Endothelial cell of umbilical vein (primary cell): Measurements from ENCODE around the gene NEB. TPM values are rescaled to one million over a fixed set of nuclear protein-coding genes. Genes with fewer than 3 reads are reported as not detected.

Experiments
- BruUV-seq: library from RNA; stranded (reverse); fragments of 400-500 nt; replicated peaks from 2 replicates; lab custom pipeline; 2021; lab: Mats Ljungman, UMichigan
- CTCF ChIA-PET: fragments of 300-600, 350-600 bp; sonication (Branson Sonifier 250); formaldehyde crosslinking; loops from one replicate; lab custom pipeline; 2021; ENCODE audit warnings: antibody characterized with exemption, inconsistent platforms; lab: Charles Lee
- POLR2A ChIA-PET: fragments of 300-600, 350-600 bp; sonication (Branson Sonifier 250); formaldehyde crosslinking; loops from one replicate; lab custom pipeline; 2021; ENCODE audit warnings: antibody characterized with exemption, inconsistent platforms; lab: Charles Lee
- DNase-seq: peaks from one replicate; pipeline ENCODE4 v3.0.0-alpha.2; 2011; ENCODE audit warnings: low read depth, low spot score
- FAIRE-seq: peaks from 2 replicates; lab custom pipeline; 2011; peaks lifted over from hg19 to GRCh38; lab: Jason Lieb, UNC
- H2AFZ ChIP-seq: 2 replicates; pipeline ENCODE4 v1.6.0; 2012; ENCODE audit warnings: low read depth, low read length, control low read depth, inconsistent platforms
- H3K27ac ChIP-seq: 2 replicates; pipeline ENCODE4 v1.5.1; 2011; ENCODE audit warnings: low read depth, mild to moderate bottlenecking, control low read depth, low read length, moderate library complexity; ENCODE audit not compliant: insufficient read depth
- H3K27me3 ChIP-seq, 2 experiments: 2 replicates each; pipeline versions ENCODE4 v1.6.0 to v1.6.1; 2011; ENCODE audit warnings: low read length in 2 of 2, mixed read lengths in 1 of 2; ENCODE audit not compliant: control insufficient read depth in 2 of 2, insufficient read depth in 2 of 2
- H3K36me3 ChIP-seq, 2 experiments: 2 replicates in 1 of 2; 3 replicates in 1 of 2; pipeline ENCODE4 v1.5.1; 2011; ENCODE audit warnings: low read length in 2 of 2, mild to moderate bottlenecking in 1 of 2, moderate library complexity in 1 of 2; ENCODE audit not compliant: control insufficient read depth in 2 of 2, insufficient read depth in 2 of 2; ENCODE audit errors: extremely low read depth in 1 of 2
- H3K4me1 ChIP-seq: 3 replicates; pipeline ENCODE4 v1.5.1; 2011; ENCODE audit warnings: mild to moderate bottlenecking, low read length; ENCODE audit not compliant: control insufficient read depth, insufficient read depth; ENCODE audit errors: extremely low read depth
- H3K4me2 ChIP-seq: 2 replicates; pipeline ENCODE4 v1.6.1; 2011; ENCODE audit warnings: low read length, control low read depth, mixed read lengths; ENCODE audit not compliant: insufficient read depth
- H3K4me3 ChIP-seq, 3 experiments: fragments of 200-600 bp in 1 of 3; sonication (generic), shearing (Covaris generic) in 1 of 3; replicated peaks in 1 of 3; 2 replicates each; pipeline ENCODE4 v1.5.1; 2011 to 2016; ENCODE audit warnings: control low read depth in 3 of 3, low read length in 3 of 3, mild to moderate bottlenecking in 2 of 3, inconsistent platforms in 1 of 3, low read depth in 1 of 3, moderate library complexity in 1 of 3; ENCODE audit not compliant: insufficient read depth in 1 of 3
- H3K79me2 ChIP-seq: 2 replicates; pipeline ENCODE4 v1.6.0; 2012; ENCODE audit warnings: low read length, inconsistent platforms; ENCODE audit not compliant: control insufficient read depth, insufficient read depth
- H3K9ac ChIP-seq: replicated peaks from 2 replicates; pipeline ENCODE3; 2011; ENCODE audit warnings: low read length, control low read depth; ENCODE audit not compliant: insufficient read depth; ENCODE audit errors: extremely low read depth
- H3K9me1 ChIP-seq: replicated peaks from 3 replicates; pipeline ENCODE4 v1.6.0; 2011; ENCODE audit warnings: mild to moderate bottlenecking, low read length; ENCODE audit not compliant: control insufficient read depth, insufficient read depth; ENCODE audit errors: extremely low read depth
- H3K9me3 ChIP-seq: replicated peaks from 2 replicates; pipeline ENCODE4 v1.5.1; 2012; ENCODE audit warnings: low read length, inconsistent platforms; ENCODE audit not compliant: control insufficient read depth, insufficient read depth
- H4K20me1 ChIP-seq: replicated peaks from 2 replicates; pipeline ENCODE3; 2011; ENCODE audit warnings: mild to moderate bottlenecking, low read length; ENCODE audit not compliant: control insufficient read depth, insufficient read depth; ENCODE audit errors: extremely low read depth
- EZH2 ChIP-seq: IDR thresholded peaks from 2 replicates; pipeline ENCODE4 v1.6.1; 2012; ENCODE audit warnings: borderline replicate concordance, low read depth, mild to moderate bottlenecking, moderate library complexity, low read length, inconsistent platforms; ENCODE audit not compliant: severe bottlenecking
- FOS ChIP-seq: IDR thresholded peaks from 2 replicates; pipeline ENCODE4 v1.6.1; 2011; ENCODE audit warnings: mild to moderate bottlenecking, low read length, moderate library complexity, borderline replicate concordance; ENCODE audit not compliant: insufficient read depth
- GATA2 ChIP-seq: IDR thresholded peaks from 2 replicates; pipeline ENCODE4 v1.7.0; 2011; ENCODE audit warnings: low read depth, mild to moderate bottlenecking, moderate library complexity, mixed read lengths, low read length; ENCODE audit not compliant: insufficient read length, insufficient read depth
- JUN ChIP-seq: IDR thresholded peaks from 2 replicates; pipeline ENCODE4 v1.6.1; 2011; ENCODE audit warnings: borderline replicate concordance, low read depth; ENCODE audit not compliant: insufficient read length, insufficient read depth
- MYC ChIP-seq: IDR thresholded peaks from one replicate; pipeline ENCODE4 v1.6.1; 2011; ENCODE audit warnings: mild to moderate bottlenecking, low read depth, low read length
- POLR2A ChIP-seq: IDR thresholded peaks from 2 replicates; pipeline ENCODE4 v1.6.1; 2012; ENCODE audit warnings: low read depth, mild to moderate bottlenecking, control low read depth, low read length
- POLR2AphosphoS5 ChIP-seq: IDR thresholded peaks from 2 replicates; pipeline ENCODE4 v1.6.1; 2012; ENCODE audit warnings: low read depth, mild to moderate bottlenecking, control low read depth, low read length, moderate library complexity; ENCODE audit not compliant: insufficient read depth
- dilution Hi-C: fragments of 300-500 bp; cut with MboI; formaldehyde crosslinking; loops from one replicate; pipeline ENCODE4 v1.15.0; 2019; ENCODE audit warnings: low sequenced_read_pairs; ENCODE audit not compliant: extremely low pct_ligation_motif_present
- intact Hi-C: fragments of 100-400 bp; cut with micrococcal nuclease; formaldehyde crosslinking; loops from one replicate; pipeline ENCODE4 v1.10.0; 2022
- polyA plus RNA-seq, 4 experiments: library from polyadenylated mRNA; depleted of rRNA in 3 of 4; stranded (reverse) in 3 of 4; unstranded in 1 of 4; fragments of >200 nt; gene quantifications; 2 replicates each; pipeline versions ENCODE4 v1.2.1 to v1.2.3, GENCODE V29; 2011 to 2012; ENCODE audit warnings: missing spikeins in 1 of 4
- total RNA-seq: library from RNA; stranded (reverse); gene quantifications from 2 replicates; pipeline ENCODE4 v1.2.3, GENCODE V29; 2021
- TF ChIP-seq, protein P1 (sequence below), 2 donors: IDR thresholded peaks; 1 replicate in 1 of 2; 2 replicates in 1 of 2; pipeline ENCODE4 v1.5.1; 2011; ENCODE audit warnings: low read length in 2 of 2, mild to moderate bottlenecking in 2 of 2, moderate library complexity in 2 of 2, control low read depth in 1 of 2, inconsistent platforms in 1 of 2, low read depth in 1 of 2; ENCODE audit not compliant: insufficient read depth in 1 of 2; ENCODE audit errors: extremely low read depth in 1 of 2
- TF ChIP-seq, protein P2 (sequence below): IDR thresholded peaks from 2 replicates; pipeline ENCODE4 v1.6.1; 2011; ENCODE audit not compliant: insufficient read depth, insufficient read length

NEB gene
- total and polyA plus RNA-seq, 2 donors (not counting 3 experiments of a cell fraction or from before 2014, with no cell fraction given), result 0.84 to 1.8 TPM

GRCh38 chr2:151616760-151617339 is 117.4 kb downstream of the NEB start:
- BruUV-seq, result no TSS peak
- no peaks in the 10 kb centered on the region for H3K27me3 ChIP-seq
- FAIRE-seq (no peak), DNase-seq (peak; percentile 42)
- H3K9ac ChIP-seq, result no peak overlapping the region
- no peak overlapping the region for H3K27ac ChIP-seq
- POLR2A ChIA-PET, result no interaction called here
- dilution Hi-C loops (no loop called here), intact Hi-C loops (no loop called here)
- H3K4me3 ChIP-seq, result no peak overlapping the region
- H3K36me3 ChIP-seq, result no peaks in the 10 kb centered on the region
- no peak overlapping the region for H3K4me2 ChIP-seq
- H3K79me2 ChIP-seq, result no peaks in the 10 kb centered on the region
- H3K4me1 ChIP-seq, result peaks cover 45% of the 10 kb centered on the region
- no peaks in the 10 kb centered on the region for H3K9me1 ChIP-seq
- H2AFZ ChIP-seq, result no peak overlapping the region
- H4K20me1 ChIP-seq, result no peaks in the 10 kb centered on the region
- CTCF ChIA-PET, result no interaction called here
- TF ChIP-seq GATA2 (no peak), JUN (no peak), EZH2 (no peak), POLR2A (no peak), POLR2AphosphoS5 (no peak), MYC (no peak), FOS (no peak)
- TF ChIP-seq, protein P1, sequence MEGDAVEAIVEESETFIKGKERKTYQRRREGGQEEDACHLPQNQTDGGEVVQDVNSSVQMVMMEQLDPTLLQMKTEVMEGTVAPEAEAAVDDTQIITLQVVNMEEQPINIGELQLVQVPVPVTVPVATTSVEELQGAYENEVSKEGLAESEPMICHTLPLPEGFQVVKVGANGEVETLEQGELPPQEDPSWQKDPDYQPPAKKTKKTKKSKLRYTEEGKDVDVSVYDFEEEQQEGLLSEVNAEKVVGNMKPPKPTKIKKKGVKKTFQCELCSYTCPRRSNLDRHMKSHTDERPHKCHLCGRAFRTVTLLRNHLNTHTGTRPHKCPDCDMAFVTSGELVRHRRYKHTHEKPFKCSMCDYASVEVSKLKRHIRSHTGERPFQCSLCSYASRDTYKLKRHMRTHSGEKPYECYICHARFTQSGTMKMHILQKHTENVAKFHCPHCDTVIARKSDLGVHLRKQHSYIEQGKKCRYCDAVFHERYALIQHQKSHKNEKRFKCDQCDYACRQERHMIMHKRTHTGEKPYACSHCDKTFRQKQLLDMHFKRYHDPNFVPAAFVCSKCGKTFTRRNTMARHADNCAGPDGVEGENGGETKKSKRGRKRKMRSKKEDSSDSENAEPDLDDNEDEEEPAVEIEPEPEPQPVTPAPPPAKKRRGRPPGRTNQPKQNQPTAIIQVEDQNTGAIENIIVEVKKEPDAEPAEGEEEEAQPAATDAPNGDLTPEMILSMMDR (IDR thresholded peaks at IDR 0.05; ENCODE audit: extremely low read depth in 1 of 2, insufficient read depth in 1 of 2, low read depth in 1 of 2, low read length in 2 of 2), result no peak
- TF ChIP-seq, protein P2, sequence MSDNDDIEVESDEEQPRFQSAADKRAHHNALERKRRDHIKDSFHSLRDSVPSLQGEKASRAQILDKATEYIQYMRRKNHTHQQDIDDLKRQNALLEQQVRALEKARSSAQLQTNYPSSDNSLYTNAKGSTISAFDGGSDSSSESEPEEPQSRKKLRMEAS, result no peak
- H3K9me3 ChIP-seq, result no peaks in the 10 kb centered on the region
